ENCODE results near the gene MGAT5B.

The MGAT5B gene

DNA sequence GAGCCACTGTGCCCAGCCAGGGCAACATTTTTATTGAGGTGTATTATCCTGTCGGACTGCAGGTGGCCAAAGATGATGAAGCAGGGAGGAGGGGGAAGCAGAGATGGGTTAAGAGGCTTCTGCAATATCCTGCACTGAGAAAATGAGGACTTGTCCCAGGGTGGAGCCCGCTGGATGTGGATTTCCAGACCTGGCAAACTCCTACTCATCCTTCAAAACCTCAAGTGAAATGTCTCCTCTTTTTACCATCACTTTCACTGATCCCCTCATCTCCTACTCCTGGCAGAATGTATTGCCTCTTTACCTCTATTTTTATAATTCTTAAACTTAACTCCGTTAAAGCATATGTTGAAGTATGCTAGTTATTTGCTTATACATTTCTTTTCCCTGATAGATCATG lies 60.9 kb downstream of the MGAT5B start:
- DNase-seq: no peak

DNA sequence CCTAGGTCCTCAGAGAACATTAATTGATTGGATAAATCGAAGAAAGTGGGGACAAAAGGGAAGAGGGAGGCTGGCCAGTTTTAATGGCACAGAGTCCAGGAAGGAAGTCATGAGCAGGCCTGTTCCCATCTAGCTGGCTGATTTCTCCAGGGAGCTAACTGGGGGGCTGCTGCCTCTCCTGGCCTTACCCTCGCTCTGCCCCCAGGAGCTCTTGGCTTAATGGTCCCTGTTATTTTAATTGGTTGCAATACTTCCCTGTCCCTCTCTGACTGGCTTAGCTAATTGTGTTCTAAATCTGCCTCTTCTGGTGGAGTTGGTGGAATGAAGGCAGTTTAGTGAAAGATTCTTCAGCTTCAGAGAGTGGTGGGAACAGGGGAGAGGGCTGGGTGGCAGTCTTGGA lies 61.4 kb downstream of the MGAT5B start:
- no peak for DNase-seq

DNA sequence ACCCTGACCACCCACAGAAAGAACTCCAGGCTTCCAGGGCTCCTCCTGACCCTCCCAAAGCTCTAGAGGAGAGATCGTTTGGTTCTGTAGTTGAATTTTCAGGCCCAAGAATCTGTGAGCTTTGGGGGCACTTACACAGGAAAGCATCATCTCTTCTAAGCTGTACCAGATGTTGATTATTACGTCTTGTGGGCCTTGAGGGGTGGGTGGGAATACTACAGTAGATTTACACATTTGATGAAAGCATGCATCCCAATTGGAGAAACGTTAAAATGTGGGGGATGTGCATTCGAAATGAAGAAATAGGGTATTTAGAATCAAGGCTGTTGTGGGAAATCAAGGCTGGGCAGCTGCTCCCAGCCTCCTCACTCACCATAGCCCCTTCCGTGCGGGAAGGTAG lies 61.9 kb downstream of the MGAT5B start:
- DNase-seq: no peak

DNA sequence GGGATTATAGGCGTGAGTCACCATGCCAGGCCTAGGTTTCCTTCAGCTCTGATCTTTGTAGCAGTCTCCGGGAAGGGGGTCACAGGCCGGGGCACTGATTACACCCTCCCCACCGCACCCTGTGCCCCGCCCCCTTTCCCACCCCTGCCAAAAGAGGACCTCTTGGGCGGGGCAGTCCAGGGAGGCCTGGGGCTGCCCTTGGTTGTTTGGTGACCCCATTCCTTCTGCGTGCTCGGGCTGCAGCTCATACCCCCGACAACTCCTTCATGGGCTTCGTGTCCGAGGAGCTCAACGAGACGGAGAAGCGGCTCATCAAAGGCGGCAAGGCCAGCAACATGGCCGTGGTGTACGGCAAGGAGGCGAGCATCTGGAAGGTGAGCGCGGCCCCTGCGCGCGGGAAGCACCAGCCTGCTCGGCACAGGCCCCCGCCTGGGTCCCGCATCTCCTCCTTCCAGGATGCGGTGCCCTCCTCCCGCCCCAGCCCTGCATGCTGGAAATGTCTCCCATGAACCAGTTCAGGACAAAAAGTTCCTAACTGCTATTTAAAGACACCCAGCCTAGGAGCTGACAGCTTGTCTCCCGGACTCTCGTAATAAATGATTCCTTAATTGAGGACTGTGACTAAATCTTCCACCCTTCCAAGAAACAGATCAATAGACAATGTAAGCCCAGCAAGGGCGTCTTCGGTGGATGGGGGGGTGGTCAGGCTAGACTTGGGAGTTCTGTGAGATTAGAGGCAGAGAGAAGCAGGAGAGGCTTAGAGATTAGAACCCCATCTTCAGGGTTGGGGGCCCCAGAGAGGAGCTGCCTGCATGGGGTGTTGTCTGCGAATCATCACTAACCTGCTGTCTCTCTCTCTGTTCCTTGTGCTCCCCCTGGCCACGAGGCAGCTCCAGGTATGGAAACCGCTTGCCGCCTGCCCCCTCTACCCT lies 64.5 kb downstream of the MGAT5B start:
- DNase-seq: no peak

DNA sequence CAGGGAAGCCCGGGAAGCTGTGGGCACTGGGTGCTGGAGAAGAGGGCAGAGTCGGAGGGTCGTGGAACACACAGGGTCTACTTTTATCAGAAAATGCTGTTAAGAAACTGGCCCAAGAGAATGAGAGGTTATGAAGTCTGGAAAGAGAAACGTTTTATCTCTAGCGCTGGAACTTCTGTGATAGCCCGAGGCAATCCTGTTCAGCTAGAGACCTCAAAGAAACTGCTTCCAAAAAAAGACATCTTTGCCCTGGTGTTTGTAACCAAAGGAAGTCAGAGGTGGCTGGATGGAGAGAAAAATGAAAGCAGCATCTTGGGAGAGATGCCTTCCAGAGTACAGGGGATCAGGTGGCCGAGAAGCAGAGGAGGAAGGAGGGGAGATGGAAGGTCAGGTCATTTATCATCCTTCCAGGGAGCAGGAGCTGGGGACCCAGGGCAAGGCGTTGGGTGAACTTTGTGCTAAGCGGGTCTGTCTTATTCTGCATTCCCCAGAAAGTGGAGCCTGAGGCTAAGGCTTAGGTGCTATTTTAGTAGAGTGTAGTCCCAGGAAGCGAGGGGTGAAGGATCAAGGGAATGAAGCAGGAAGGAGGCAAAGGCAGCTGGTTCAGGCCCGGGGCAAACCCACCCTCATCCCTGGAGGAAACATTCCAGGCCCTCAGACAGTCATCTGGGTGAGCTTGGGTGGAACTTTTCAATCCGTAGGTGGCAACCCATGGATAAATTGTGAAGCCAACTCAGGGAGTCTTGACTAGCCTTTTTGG lies 66.5 kb downstream of the MGAT5B start:
- no peak for DNase-seq

DNA sequence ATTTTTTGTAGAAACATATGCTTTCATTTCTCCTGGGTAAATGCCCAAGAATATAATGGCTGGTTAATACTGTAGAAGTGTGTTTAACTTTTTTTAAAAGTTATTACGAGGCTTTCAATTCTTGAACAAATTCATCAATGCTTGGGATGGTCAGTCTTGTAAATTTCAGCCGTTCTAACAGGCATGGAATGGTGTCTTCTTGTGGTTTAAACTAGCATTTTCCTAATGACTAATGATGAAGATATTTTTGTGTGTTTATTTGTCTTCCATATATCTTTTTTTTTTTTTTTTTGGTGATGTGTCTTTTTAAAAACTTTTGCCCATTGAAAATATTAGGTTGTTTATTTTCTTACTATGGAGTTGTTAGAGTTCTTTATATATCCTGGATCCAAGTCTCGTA lies 67.1 kb downstream of the MGAT5B start:
- no peak for DNase-seq

DNA sequence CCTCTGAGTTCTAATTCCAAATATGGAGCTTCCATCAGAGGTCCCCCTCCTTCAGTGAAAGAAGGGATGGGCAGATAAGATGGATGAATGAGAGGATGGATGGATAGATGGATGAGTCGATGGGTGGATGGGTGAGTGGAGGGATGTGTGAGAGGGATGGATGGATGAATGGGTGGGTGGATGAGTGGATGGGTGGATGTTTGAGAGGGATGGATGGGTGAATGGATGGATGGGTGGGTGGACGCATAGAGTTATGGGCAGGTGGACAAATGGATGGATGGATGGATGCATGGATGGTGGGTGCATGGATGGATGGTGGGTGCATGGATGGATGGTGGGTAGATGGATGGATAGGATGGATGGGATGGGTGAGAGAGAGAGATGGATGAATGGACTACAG lies 69.0 kb downstream of the MGAT5B start:
- no peak for DNase-seq

DNA sequence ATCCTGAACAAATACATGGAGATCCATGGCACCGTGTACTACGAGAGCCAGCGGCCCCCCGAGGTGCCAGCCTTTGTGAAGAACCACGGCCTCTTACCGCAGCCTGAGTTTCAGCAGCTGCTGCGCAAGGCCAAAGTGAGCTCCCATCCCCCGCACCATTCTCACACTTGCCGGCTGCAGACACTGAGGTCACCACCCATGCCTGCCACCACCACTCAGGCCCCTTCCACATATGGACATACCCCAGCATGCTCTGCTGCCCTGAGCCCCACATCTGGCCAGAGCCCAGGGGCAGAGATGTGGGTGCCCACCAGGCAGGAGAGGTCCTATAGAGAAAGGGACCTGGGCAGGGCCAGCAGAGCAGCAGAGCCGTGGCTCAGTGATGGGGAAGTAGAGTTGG lies 69.8 kb downstream of the MGAT5B start:
- no peak for DNase-seq

DNA sequence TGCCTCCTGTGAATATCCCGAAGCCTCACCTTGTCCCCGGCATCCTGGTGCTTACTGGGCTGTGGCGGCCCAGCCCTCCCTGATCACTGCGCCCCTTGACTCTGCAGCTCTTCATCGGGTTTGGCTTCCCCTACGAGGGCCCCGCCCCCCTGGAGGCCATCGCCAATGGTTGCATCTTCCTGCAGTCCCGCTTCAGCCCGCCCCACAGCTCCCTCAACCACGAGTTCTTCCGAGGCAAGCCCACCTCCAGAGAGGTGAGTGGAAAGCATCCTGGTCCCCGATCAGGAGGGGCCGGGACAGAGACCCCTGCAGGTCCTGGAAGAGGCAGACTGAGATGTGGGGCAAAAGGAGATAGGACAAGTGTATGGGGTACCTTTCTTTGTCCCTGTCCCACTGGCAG lies 72.1 kb downstream of the MGAT5B start:
- DNase-seq: no peak

DNA sequence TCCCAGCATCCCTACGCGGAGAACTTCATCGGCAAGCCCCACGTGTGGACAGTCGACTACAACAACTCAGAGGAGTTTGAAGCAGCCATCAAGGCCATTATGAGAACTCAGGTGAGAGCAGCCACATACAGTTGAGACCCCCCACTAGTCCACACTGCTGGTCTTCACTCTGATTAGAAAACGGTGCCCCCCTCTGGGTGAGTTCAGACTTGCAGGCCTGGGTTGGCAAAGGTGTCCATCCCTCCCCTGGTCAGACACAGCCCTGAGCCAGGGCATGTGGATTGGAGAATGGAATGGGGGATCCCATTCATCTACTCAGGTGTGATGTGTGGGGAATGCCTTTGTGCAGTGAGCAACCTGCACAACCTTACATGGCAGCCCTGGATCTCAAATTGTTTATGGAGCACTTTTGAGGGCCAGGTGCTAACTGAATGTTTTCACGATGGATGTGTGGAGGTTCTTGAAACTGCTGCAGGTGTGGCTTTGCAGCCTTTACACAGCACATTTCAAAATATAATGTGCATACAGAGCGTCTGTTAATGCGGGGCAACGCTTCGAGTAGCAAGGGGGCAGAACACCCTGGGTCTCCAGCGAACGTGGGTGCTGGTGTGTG lies 72.6 kb downstream of the MGAT5B start:
- no peak for DNase-seq

DNA sequence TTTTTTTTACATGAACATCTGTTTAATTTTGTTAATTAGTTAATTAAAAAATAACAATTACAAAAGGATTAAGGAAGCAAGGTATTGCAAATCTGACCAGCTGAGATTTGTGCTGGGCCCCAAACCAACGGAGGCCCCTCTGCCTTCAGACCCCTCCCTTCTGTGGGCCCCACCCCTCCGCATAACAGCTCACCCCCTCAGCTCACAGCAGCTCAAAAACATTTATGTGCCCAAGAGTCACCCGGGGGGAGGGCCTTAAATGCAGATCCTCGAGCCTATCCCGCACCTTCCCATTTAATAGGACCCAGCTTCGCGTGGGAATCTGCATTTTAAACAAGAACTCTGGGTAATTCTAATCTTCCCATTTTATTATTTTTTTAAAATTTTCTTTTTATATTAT lies 75.0 kb downstream of the MGAT5B start:
- no peak for DNase-seq

DNA sequence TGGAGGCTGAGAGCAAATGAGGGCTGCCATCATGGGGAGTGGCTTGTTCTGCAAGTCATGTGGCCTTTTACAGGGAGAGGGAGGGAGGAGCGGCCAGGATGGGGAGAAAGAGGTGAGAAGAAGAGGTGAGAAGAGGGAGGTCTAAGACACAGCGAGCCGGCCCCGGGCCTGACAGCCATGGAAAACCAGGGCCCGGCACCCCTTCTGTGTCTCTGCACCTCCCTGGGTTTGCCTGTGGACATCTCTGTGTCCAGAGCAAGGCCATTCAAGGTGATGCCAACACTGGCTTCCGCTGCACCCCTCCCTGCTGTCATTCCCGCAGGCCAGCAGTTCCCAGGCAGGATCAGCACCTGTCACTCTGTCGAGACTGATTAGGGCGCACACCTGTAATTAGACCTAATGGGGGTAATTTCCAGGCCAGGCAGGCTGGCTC lies 75.6 kb downstream of the MGAT5B start:
- DNase-seq: no peak

DNA sequence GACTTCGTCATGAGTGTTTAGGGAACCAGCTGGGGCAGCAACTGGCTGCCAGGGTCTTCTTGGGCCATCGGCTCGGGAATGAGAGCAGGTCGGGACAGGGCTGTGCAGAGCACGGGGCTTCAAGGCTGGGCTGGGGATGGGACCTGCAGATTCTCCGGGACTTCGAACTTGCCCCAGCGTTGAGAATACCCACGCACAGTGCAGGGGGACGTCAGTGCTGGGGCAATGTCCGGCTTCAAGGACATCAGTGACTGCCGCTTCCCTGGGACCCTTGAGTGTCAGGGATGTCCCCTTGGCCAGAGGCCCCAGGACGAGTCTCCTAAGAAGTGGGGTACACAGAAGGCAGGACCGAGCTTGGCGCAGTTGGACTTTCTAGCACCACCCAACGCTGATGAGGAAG lies 76.3 kb downstream of the MGAT5B start:
- no peak for DNase-seq

DNA sequence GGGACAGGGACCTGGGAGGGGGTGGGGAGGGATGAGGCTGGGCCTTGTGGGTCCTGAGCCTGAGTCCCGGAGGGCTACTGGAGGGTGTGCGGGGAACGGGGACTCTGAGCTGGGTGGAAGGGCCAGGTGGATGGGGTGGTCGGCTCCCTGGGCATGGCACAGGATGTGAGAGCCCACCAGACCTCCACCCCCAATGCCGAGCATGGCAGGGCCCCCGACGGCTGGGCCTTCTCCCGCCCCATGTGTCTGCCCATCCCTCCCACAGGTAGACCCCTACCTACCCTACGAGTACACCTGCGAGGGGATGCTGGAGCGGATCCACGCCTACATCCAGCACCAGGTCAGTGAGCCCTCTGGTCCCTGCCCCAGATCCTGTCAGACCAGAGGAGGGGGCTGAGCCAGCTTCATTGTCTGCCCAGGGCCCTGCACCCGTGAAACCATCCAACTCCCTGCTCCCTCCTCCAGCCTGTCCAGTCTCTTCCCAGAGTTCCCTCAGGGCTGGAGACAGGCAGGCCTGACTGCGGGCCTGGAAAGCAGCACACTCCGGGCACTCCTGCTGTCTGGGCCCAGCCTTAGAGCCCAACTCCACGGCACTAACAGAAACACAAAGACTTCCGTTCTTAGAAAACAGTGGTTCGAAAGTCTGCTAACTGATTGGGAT lies 78.0 kb downstream of the MGAT5B start:
- DNase-seq: no peak

DNA sequence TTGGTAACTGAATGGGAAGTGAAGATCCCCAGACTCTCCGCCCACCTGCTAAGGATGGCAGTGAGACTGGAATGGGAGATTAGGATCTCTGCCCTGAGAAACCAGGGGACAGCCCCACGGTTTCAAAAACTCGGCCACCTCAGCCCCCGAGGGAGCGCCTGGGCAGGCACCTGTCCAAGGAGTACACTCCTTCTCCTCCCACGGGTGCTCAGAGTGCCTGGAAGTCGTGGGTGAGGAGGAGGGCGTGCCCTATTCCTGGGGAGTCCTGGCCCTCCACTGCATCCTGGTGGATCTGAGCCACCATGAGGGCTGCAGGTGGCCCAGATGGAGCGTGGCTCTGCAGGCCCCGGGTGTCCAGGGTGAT lies 78.5 kb downstream of the MGAT5B start:
- no peak for DNase-seq

DNA sequence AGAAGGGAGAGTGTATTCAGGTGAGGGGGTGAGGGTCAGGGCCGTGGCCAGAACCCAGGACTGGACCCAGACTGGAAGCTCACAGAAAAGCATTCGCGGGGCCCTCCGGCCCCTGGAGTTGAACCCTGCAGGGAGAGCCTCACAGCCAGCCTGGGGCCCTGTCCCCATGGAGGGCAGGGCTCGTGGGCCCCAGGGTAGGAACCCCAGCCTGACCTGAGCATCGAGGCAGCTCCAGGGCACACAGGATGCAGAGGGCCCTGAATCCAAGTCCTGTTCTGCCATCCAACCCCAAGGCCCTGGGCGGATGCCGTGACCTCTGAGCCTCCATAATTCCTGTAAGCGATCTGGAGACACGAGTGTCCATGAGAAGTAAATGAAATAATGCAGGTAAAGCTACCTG lies 79.1 kb downstream of the MGAT5B start:
- no peak for DNase-seq

DNA sequence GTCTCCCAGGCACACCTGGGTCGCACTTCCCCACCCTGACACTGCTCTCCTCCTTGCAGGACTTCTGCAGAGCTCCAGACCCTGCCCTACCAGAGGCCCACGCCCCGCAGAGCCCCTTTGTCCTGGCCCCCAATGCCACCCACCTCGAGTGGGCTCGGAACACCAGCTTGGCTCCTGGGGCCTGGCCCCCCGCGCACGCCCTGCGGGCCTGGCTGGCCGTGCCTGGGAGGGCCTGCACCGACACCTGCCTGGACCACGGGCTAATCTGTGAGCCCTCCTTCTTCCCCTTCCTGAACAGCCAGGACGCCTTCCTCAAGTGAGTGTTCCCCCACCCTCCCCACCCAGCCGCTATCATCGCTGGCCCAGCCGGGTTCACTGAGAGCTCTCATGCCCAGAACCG lies 79.6 kb downstream of the MGAT5B start:
- no peak for DNase-seq

DNA sequence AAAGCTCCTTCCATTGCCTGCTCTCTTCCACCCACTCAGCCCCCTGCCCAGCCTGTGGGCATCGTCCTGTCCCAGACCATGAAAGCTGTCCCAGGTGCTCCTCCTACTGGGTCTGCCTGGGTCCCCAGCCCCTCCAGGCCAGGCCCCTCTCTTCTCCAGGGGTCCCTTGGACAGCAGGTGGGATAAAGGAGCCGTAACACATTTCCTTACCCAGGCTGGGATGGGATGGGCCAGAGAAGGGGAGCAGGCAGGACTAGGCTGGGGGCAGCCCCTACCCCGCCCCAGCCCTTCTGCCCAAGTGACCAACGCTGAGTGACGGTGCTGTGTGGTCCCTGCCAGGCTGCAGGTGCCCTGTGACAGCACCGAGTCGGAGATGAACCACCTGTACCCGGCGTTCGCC lies 80.1 kb downstream of the MGAT5B start:
- no peak for DNase-seq

DNA sequence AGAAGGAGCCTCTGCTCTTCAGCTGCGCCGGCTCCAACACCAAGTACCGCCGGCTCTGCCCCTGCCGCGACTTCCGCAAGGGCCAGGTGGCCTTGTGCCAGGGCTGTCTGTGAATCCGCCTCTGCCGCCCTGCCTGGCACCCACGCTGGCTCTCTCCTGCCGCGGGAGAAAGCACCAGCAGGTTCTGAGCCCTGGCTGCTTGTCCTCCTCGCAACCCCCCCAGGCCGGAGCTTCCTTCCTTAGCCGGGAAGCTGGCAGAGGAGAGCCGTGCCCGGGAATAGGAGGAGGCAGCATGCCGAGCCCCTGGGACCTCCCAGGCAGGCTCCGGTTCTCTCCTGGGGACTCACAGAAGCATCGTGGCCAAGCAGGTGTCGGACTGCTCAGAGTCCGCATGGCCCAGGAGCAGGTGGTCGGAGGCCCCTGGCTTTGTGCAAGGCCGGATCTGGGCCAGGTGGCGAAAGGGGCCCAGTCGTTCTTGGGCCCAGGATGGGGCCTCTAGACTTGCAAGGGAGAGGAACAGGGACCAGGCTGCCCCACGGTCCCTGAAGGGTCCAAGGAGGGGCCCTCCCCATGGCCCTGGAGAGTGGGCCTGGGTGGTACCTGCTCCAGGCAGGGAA lies 80.6 kb downstream of the MGAT5B start:
- no peak for DNase-seq

DNA sequence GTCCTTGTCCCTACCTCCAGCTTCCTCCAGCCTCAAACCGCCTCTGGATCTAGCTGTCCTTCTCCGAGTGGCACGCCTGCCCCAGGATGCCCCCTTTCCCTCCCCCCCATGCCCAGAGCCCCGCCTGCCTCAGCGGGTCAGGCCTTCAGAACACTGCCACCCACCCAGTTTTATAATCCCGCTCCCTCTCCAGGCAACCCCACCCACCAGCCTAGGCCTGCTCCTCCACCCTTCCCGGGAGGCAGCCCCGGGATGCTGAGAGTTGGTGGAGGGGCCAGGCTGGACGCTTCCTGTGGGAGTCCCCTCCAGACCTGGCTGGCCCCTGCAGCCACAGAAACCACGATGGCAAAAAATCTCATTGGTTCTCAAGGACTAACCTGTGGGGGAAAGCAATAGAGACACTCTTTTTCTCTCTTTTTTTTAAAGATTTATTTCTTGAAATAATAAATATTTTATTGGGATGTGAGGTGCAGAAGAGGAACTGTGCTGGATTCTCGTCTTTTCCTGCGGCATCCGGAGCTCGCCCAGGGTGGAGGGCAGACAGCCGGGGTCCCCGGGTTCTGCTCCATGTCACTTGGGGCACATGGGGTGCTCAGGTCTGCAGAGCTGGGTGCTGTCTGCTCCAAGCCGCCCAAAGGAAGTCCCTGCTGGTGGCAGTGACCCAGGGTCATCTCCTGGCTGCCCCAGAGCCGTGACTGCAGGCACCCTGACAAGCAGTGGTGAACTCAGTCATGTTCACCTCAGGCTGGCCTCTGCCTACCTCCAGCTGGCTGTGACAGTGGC lies 81.9 kb downstream of the MGAT5B start:
- no peak for DNase-seq

DNA sequence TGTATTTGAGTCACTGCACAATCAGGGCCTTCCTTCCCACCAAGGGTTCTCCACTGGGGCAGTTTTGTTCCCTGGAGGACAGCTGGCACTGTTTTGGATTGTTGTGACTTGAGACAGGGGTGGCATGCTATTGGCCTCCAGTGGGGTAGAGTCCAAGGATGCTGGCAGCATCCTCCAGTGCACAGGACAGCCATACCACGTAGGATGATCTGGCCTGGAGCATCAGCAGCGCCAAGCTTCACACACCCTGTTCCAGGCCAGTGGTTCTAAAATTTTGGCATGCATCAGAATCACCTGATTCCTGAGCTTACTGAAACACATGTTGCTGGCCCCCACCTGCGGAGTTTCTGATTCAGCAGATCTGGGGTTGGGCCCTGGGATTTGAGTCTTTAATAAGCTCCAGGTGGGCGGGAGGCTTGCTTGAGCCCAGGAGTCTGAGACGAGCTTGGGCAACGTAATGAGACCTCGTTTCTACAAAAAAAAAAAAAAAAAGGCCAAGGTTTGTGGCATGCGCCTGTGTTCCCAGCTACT lies 83.2 kb downstream of the MGAT5B start:
- DNase-seq: no peak

DNA sequence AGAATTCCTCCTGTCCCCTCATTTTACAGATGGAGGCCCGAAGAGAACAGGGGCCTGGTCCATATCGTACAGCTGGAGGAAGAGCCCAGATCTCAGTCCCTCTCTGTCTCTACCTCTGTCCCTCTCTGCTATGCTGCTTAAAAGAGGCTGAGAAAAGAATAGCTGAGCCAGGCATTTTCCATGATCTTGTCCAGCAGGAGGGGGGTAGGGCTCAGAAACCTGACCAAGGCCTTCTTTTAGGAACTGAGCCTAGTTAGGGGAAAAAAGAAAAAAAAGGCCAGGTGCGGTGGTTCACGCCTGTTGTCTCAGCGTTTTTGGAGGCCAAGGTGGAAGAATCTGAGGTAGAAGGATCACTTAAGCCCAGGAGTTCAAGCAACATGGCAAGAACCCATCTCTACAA lies 84.2 kb downstream of the MGAT5B start:
- no peak for DNase-seq

Data from activated CD4-positive, alpha-beta T cell treated with anti-CD3 and anti-CD28 coated beads for 4 hours (primary cell).